MV-4-11 (cell line): ENCODE results near the gene ZNF177.

Experiments
- DNase-seq: peaks from one replicate; lab custom pipeline; 2025; lab: John Stamatoyannopoulos, UW

The ZNF177 gene

GRCh38 chr19:9430444-9430843 lies 67.6 kb downstream of the ZNF177 start:
- DNase-seq = no peak

DNA sequence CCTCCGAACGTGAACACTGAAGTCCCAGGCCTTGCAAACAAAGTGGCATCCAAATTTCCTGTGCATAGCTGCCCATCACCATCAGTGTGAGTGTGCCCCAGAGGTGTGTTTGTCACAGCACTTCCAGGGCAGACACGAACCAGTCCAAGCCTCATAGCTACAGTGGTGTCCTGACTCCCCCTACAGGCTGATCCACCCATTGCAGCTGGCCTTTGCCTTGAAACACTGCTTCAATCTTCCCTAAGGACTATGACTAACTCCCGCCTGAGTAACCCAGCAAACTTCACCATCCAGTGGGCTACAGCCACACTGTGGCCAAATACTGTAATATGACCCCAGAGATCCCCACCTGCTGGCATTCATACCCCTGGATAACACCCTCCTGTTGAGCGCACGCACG lies 68.7 kb downstream of the ZNF177 start:
- DNase-seq = no peak
